ENCODE results near the gene TEN1. TPM values are rescaled to one million over a fixed set of nuclear protein-coding genes. Genes with fewer than 3 reads are reported as not detected.

The TEN1 gene
- total and polyA plus RNA-seq, 2 donors (not counting 1 experiment from before 2014, with no cell fraction given) = 9.4 to 10.3 TPM

- no peak overlapping the region for H3K9ac ChIP-seq (ENCODE audit: insufficient read depth, low read length)
- H3K27me3 ChIP-seq (ENCODE audit: control insufficient read depth, insufficient read depth, low read length) = peaks cover 4% of the 10 kb centered on the region
- no peaks in the 10 kb centered on the region for H3K36me3 ChIP-seq (ENCODE audit: control insufficient read depth, insufficient read depth, low read length)
- no peaks in the 10 kb centered on the region for H3K79me2 ChIP-seq (ENCODE audit: control insufficient read depth, insufficient read depth, low read length)
- no peak overlapping the region for H3K4me2 ChIP-seq (ENCODE audit: extremely low read depth, insufficient read depth, low read length)
- no peak for DNase-seq (ENCODE audit: low read depth in 2 of 2)
- H3K4me1 ChIP-seq (ENCODE audit: control insufficient read depth, extremely low read depth, insufficient read depth, low read length) = no peaks in the 10 kb centered on the region
- H2AFZ ChIP-seq (ENCODE audit: low read length) = no peak overlapping the region
- no peak overlapping the region for H3K27ac ChIP-seq (ENCODE audit: insufficient read depth, low read length)
- no peak overlapping the region for H3K4me3 ChIP-seq (replicated peaks in 1 of 4; ENCODE audit: control extremely low read depth in 1 of 4, insufficient read depth in 1 of 4, low read depth in 3 of 4, low read length in 4 of 4)
- H3K9me3 ChIP-seq (ENCODE audit: control insufficient read depth, insufficient read depth, low read depth, low read length) = no peaks in the 10 kb centered on the region
- H4K20me1 ChIP-seq (ENCODE audit: control insufficient read depth, extremely low read depth, insufficient read depth, low read length) = no peaks in the 10 kb centered on the region
- TF ChIP-seq EZH2 (IDR thresholded peaks at IDR 0.05; ENCODE audit: low read length, missing control alignments) = no peak
- no peak for TF ChIP-seq CTCF (conservative IDR thresholded peaks at IDR 0.05 in 1 of 2, IDR thresholded peaks at IDR 0.05 in 1 of 2; ENCODE audit: low read depth in 1 of 2, low read length in 2 of 2)
Observed at GRCh38 chr17:76018340-76018680, 39.3 kb downstream of the TEN1 start.

- no peak overlapping the region for H3K27ac ChIP-seq (ENCODE audit: insufficient read depth, low read length)
- H3K4me2 ChIP-seq (ENCODE audit: extremely low read depth, insufficient read depth, low read length) = no peak overlapping the region
- H3K4me1 ChIP-seq (ENCODE audit: control insufficient read depth, extremely low read depth, insufficient read depth, low read length) = no peaks in the 10 kb centered on the region
- no peaks in the 10 kb centered on the region for H3K9me3 ChIP-seq (ENCODE audit: control insufficient read depth, insufficient read depth, low read depth, low read length)
- H3K9ac ChIP-seq (ENCODE audit: insufficient read depth, low read length) = no peak overlapping the region
- no peak for DNase-seq (ENCODE audit: low read depth in 2 of 2)
- H3K79me2 ChIP-seq (ENCODE audit: control insufficient read depth, insufficient read depth, low read length) = no peaks in the 10 kb centered on the region
- no peak overlapping the region for H2AFZ ChIP-seq (ENCODE audit: low read length)
- H3K27me3 ChIP-seq (ENCODE audit: control insufficient read depth, insufficient read depth, low read length) = peaks cover 4% of the 10 kb centered on the region
- H3K36me3 ChIP-seq (ENCODE audit: control insufficient read depth, insufficient read depth, low read length) = no peaks in the 10 kb centered on the region
- no peaks in the 10 kb centered on the region for H4K20me1 ChIP-seq (ENCODE audit: control insufficient read depth, extremely low read depth, insufficient read depth, low read length)
- no peak for TF ChIP-seq EZH2 (IDR thresholded peaks at IDR 0.05; ENCODE audit: low read length, missing control alignments)
- no peak for TF ChIP-seq CTCF (conservative IDR thresholded peaks at IDR 0.05 in 1 of 2, IDR thresholded peaks at IDR 0.05 in 1 of 2; ENCODE audit: low read depth in 1 of 2, low read length in 2 of 2)
- no peak overlapping the region for H3K4me3 ChIP-seq (replicated peaks in 1 of 4; ENCODE audit: control extremely low read depth in 1 of 4, insufficient read depth in 1 of 4, low read depth in 3 of 4, low read length in 4 of 4)
Observed at GRCh38 chr17:76018801-76019200, 39.8 kb downstream of the TEN1 start.

- Histone ChIP-seq H3K9me3 (ENCODE audit: control insufficient read depth, insufficient read depth, low read depth, low read length) (no peaks in the 10 kb centered on the region), H3K4me1 (ENCODE audit: control insufficient read depth, extremely low read depth, insufficient read depth, low read length) (no peaks in the 10 kb centered on the region), H3K9ac (ENCODE audit: insufficient read depth, low read length) (no peak overlapping the region), H3K36me3 (ENCODE audit: control insufficient read depth, insufficient read depth, low read length) (no peaks in the 10 kb centered on the region), H3K79me2 (ENCODE audit: control insufficient read depth, insufficient read depth, low read length) (no peaks in the 10 kb centered on the region), H3K27me3 (ENCODE audit: control insufficient read depth, insufficient read depth, low read length) (peaks cover 8% of the 10 kb centered on the region), H4K20me1 (ENCODE audit: control insufficient read depth, extremely low read depth, insufficient read depth, low read length) (no peaks in the 10 kb centered on the region), H3K27ac (ENCODE audit: insufficient read depth, low read length) (no peak overlapping the region), H2AFZ (ENCODE audit: low read length) (no peak overlapping the region), H3K4me2 (ENCODE audit: extremely low read depth, insufficient read depth, low read length) (no peak overlapping the region), H3K4me3 (replicated peaks in 1 of 4; ENCODE audit: control extremely low read depth in 1 of 4, insufficient read depth in 1 of 4, low read depth in 3 of 4, low read length in 4 of 4) (no peak overlapping the region)
- TF ChIP-seq CTCF (conservative IDR thresholded peaks at IDR 0.05 in 1 of 2, IDR thresholded peaks at IDR 0.05 in 1 of 2; ENCODE audit: low read depth in 1 of 2, low read length in 2 of 2) = no peak
- TF ChIP-seq EZH2 (IDR thresholded peaks at IDR 0.05; ENCODE audit: low read length, missing control alignments) = no peak
- no peak for DNase-seq (ENCODE audit: low read depth in 2 of 2)
Observed at GRCh38 chr17:76019833-76020467, 40.9 kb downstream of the TEN1 start.
